Activated CD8-positive, alpha-beta memory T cell treated with anti-CD3 and anti-CD28 coated beads for 24 hours (primary cell): ENCODE measurements around the gene DGAT2.

ENCODE experiments used
- DNase-seq: peaks from one replicate; pipeline ENCODE4 v3.0.0-alpha.2; 2020

The DGAT2 gene

DNA sequence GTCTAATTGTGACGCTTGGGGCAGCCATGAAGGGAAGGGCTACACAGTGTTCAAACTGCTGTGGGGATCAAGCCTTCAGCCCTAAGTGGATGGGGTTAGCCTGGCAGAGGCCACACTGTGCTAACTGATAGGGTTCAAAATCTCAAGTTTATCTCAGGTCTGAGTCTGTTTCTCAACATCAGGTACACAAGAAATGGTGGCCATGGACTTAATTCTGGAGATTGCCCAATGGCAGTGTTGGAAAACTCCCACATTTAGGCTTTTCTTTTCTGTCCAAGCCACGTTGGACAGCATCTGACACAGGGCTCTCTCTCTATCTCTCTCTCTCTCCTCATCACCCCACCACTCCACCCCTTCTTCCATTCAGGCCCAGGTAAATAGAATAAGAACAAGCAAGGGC, 10.9 kb upstream of the DGAT2 start:
- no peak for DNase-seq

DNA sequence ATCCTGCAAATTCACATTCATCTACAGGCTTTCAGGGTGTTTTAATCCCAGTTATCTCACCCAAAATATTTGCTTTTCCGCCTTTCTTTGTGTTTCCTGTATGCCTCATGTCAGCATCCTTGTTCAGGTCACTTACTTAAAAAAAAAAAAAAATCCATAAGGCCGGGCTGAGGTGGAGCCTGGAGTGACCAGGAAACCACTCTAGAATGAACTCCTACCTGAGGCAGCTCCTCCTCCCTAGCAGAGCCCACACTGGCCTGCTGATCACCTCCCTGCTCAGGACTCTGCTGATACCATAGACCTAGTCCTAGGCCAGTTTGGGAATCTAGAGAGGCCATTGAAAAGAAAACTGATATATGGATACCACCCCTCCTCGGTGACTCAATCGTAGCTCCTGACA, 8.7 kb upstream of the DGAT2 start:
- DNase-seq, result no peak

- no peak for DNase-seq
Measured at GRCh38 chr11:75760243-75760642, 8.3 kb upstream of the DGAT2 start.

DNA sequence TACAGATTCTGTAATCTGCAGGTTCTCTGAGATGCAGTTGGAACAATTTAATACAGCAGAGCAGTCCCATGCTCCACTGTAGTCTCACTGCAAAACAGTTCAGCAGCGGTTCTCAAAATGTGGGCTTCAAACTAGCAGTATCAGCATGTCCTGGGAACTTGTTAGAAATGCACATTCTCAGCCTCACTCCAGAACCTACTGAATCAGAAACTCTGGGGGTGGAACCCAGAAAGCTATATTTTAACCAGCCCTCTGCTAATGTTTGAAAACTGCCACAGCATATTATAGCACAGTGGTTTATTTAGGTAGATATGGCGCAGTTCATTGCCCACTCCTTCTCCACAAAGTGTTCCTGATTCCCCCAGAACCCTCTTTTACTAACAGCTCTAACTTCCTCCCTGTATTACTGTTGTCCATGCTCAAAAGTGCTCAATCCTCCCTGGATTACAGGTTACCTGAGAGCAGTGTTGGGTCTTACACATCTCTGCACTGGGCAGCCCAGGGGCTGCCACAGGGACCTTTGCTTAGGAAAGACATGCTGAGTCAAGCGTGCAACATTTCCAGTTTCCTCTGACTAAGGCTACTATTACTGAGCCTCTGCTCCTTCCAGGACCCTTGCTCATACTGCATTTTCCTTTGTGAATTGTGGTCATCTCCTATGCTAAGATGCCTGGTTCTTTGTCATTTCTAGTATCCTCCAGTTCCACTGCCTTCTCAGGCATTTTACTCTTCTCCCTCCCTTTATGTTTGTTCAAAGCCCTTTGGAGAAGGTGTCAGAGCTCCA, 7.7 kb upstream of the DGAT2 start:
- no peak for DNase-seq

DNA sequence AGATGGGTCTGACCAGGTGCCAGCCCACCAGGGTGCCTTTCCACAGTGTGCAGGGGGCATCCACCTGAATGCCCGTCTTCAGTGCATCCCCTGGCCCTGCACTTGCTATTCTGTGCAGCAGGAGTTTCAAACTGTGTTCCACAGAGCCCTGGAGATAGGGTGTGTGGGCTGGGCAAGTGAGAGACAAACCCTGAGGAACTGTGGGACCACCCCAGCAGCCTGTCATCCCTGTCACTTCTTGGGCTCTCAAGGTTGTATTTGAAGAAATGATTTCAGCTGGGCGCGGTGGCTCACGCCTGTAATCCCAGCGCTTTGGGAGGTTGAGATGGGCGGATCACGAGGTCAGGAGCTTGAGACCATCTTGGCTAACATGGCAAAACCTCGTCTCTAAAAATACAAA, 6.4 kb upstream of the DGAT2 start:
- no peak for DNase-seq

- DNase-seq, result no peak
Measured at GRCh38 chr11:75762885-75763284, 5.7 kb upstream of the DGAT2 start.

GRCh38 chr11:75763846-75764245, 4.7 kb upstream of the DGAT2 start:
- no peak for DNase-seq

- DNase-seq, result no peak
Measured at GRCh38 chr11:75765116-75765515, 3.5 kb upstream of the DGAT2 start.

GRCh38 chr11:75766443-75767227, 1.9 kb upstream of the DGAT2 start:
- DNase-seq, result no peak

GRCh38 chr11:75767228-75767572, 1.4 kb upstream of the DGAT2 start:
- no peak for DNase-seq

- no peak for DNase-seq
Measured at GRCh38 chr11:75767793-75768111, 826 bp upstream of the DGAT2 start.

GRCh38 chr11:75768909-75769771, 562 bp downstream of the DGAT2 start:
- DNase-seq, result peak; percentile 64

DNA sequence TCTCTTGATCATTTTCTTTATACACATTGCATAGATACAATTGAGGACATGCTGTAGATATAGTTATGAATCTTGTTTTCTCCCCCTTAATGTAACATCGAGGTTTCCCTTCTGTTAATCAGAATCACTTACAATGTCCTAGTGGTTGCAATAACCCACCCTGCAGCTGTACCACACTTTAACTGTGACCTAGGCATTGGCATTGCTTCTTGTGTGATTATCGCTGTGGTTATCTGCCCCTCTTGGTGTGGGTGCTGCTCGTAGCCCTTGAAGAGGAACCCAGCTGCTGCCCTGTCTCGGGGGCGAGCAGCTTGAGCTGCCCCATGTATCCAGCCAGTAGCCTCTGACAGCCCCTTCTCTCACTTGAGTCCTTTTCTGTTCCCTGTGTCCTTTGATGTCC, 1.5 kb downstream of the DGAT2 start:
- no peak for DNase-seq

- no peak for DNase-seq
Measured at GRCh38 chr11:75771646-75772410, 3.2 kb downstream of the DGAT2 start.

GRCh38 chr11:75773595-75774353, 5.2 kb downstream of the DGAT2 start:
- DNase-seq, result no peak

DNA sequence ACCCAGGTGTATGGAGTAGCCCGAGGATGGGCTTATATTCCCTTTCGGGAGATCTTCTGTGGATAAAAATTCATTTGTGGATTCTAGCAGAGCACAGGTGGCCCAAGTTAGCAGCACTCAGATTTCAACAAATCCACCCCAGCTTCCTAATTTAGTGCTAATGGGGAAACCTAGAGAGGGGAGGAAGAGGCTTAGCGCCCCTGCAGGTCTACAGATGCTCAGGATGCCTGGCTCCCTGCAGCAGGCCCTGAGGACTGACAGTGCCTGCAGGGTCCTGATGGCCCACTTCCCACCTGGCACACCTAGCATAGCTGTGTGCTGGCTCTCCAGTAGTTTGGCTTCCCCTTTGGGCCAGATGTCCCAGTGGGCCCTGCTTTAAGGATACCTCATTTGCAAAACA, 6.5 kb downstream of the DGAT2 start:
- DNase-seq, result no peak

DNA sequence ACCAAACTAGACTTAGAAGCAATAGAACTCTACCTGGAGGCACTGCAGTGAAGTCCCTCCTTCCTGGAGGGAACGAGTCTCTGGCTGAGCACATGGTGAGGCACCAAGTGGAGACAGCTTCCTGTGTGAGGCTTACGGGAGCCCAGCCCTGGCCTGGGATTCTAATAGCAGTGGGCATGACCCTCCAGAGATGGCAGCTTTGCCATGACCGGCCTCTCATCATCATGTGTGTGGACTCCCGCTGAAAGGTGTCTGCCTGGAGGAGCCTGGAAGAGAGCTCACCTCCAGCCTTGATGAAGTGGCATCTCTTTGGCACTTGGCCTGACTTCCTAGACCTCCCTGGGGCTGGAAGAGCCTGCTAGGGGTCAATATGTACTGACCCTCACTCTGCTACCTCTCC, 8.0 kb downstream of the DGAT2 start:
- no peak for DNase-seq

DNA sequence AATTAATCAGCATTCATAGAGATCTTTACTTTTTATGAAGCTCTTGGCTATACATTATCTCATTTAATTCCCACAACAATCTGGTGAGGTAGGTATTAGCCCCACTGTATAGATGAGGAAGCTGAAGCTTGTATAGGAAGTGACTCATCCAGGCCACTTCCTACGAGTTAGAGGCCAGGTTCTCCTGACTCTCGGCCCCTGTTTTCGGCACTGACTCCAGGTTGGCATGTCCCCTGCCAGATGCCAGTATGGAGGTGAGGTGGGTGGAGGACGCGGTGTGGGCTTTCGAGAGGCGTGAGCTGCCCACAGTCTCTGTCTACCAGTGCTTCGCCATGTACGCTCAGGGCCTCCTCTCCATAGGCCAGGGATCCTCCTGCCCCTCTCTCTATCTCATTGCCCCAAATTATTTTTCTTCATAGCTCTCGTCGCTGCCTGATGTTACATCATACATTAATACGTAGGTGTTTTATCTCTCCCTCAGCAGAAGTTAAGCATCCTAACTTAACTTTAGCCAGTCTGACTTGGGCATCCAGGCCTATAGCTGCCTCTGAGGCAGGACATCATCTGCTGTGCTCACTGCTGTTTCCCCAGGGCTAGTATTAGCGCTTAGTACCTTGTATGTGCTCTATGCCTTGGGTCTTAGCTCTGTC, 9.0 kb downstream of the DGAT2 start:
- no peak for DNase-seq

- DNase-seq, result no peak
Measured at GRCh38 chr11:75778962-75779361, 10.4 kb downstream of the DGAT2 start.

DNA sequence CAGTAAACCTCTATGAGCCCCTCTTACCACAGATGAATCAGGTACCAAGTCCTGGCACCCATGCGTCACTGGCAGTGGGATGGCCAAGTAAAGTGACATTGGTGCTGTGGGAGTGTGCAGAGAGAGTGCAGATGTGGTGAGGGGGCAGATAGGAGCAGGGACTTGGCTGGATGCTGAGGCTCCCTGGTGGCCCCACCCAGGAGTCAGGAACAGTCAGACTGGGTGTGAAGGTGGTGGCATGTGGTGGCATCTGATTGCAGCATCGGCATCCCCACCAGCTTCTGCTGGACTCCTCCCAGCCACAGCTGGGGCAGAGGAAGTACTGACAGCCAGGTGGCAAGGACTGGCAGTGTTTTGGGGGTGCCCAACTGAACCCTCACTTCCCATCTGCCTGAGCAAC, 11.4 kb downstream of the DGAT2 start:
- DNase-seq, result no peak

DNA sequence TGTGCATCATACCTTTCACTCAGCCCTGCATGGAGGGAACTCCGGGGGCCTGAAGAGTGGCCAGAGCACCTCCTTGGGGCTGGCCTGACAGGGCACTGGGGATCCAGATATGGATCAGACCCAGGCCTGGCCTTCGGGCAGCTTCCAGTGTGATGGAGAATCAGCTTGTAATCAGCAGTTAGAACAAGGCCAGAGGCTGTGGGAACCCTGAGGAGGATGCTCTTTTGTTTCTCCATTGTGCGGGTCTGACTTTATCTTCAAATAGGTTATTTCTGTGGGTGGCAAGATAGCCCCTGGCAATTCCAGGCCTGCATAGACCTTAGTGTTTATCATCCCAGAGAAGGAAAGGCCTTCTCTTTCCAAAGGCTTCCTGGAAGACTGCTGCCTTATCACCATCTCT, 12.3 kb downstream of the DGAT2 start:
- no peak for DNase-seq

DNA sequence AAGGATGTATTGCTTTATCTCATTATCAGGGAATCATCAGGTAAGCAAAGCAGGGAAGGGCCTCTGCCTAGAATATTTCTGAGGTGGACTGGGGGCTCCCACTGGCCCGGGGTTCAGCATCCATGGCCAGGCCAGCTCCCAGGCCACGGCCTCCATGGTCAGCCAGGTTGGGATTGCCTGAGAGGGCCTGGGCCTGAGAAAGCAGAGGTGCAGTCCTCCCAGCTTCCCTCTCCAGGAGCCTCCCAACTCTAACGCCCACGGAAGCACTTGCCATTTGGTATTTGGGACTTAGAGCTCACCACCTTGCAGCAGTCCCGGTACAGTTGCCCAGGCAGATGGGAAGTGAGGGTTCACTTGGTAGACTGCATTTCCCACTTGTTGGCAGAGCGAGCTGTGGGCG, 12.7 kb downstream of the DGAT2 start:
- DNase-seq, result no peak
